Endothelial cell (in vitro differentiated cells): Measurements from ENCODE around the gene NSMF. TPM values are rescaled to one million over a fixed set of nuclear protein-coding genes. Genes with fewer than 3 reads are reported as not detected.
A peak's percentile ranks its signal among the peaks of the same experiment; 100 is the strongest.

Experiments used
- DNase-seq: peaks from one replicate; pipeline ENCODE4 v3.0.0; 2021; ENCODE audit warnings: low spot score
- H3K27ac Mint-ChIP-seq: one replicate; pipeline ENCODE4 v1.8.0; 2021; ENCODE audit warnings: mixed read lengths, inconsistent platforms; ENCODE audit not compliant: unreplicated experiment
- H3K27me3 Mint-ChIP-seq: one replicate; pipeline ENCODE4 v1.8.0; 2021; ENCODE audit warnings: mild to moderate bottlenecking, moderate library complexity, mixed read lengths, inconsistent platforms; ENCODE audit not compliant: unreplicated experiment
- H3K36me3 Mint-ChIP-seq: one replicate; pipeline ENCODE4 v1.8.0; 2021; ENCODE audit warnings: mild to moderate bottlenecking, low read depth, mixed read lengths, inconsistent platforms; ENCODE audit not compliant: unreplicated experiment
- H3K4me1 Mint-ChIP-seq: one replicate; pipeline ENCODE4 v1.8.0; 2021; ENCODE audit warnings: mild to moderate bottlenecking, mixed read lengths, inconsistent platforms; ENCODE audit not compliant: unreplicated experiment
- H3K4me3 Mint-ChIP-seq: one replicate; pipeline ENCODE4 v1.8.0; 2021; ENCODE audit warnings: mild to moderate bottlenecking, mixed read lengths, inconsistent platforms; ENCODE audit not compliant: unreplicated experiment
- H3K9me3 Mint-ChIP-seq: one replicate; pipeline ENCODE4 v1.8.0; 2021; ENCODE audit warnings: mixed read lengths, inconsistent platforms; ENCODE audit not compliant: unreplicated experiment
- total RNA-seq: library from RNA; stranded (reverse); fragmentation: NEBNext Ultra II Directional; extraction: Animal tissue kit (Norgen Biotek cat#: 25700); gene quantifications from one replicate; pipeline ENCODE4 v1.2.1, GENCODE V29; 2021; ENCODE audit not compliant: unreplicated experiment
- TF ChIP-seq, protein P1 (sequence below): fragments of 200-600 bp; sonication (generic); IDR thresholded peaks from one replicate; pipeline ENCODE4 v1.5.0; 2021; ENCODE audit warnings: antibody characterized with exemption; ENCODE audit not compliant: unreplicated experiment

NSMF gene
- total RNA-seq, 1 donor from 2014 or later: 43.0 TPM

DNA sequence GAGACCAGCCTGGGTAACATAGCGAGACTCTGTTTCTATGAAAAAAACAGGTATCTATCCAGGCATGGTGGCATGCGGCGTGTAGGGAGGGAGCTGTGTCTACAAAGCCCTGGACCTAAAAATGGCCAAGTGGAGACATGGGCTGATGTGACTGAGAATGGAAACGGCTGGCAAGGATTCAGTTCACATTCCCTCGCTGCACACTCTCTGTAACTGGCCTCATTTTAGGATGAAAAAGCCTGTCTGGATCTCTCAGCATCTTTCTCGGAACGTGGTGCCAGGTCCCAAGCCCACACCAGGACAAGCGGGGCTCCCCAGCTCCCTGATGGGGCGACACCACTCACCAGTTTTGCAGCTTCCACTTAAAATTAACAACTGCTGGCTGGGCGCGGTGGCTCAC, 49.6 kb downstream of the NSMF start:
- no peak overlapping the region for H3K4me3 Mint-ChIP-seq
- no peaks in the 10 kb centered on the region for H3K27me3 Mint-ChIP-seq
- no peak for DNase-seq
- TF ChIP-seq, protein P1, sequence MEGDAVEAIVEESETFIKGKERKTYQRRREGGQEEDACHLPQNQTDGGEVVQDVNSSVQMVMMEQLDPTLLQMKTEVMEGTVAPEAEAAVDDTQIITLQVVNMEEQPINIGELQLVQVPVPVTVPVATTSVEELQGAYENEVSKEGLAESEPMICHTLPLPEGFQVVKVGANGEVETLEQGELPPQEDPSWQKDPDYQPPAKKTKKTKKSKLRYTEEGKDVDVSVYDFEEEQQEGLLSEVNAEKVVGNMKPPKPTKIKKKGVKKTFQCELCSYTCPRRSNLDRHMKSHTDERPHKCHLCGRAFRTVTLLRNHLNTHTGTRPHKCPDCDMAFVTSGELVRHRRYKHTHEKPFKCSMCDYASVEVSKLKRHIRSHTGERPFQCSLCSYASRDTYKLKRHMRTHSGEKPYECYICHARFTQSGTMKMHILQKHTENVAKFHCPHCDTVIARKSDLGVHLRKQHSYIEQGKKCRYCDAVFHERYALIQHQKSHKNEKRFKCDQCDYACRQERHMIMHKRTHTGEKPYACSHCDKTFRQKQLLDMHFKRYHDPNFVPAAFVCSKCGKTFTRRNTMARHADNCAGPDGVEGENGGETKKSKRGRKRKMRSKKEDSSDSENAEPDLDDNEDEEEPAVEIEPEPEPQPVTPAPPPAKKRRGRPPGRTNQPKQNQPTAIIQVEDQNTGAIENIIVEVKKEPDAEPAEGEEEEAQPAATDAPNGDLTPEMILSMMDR: no peak
- H3K9me3 Mint-ChIP-seq: no peaks in the 10 kb centered on the region
- H3K36me3 Mint-ChIP-seq: peaks cover 3% of the 10 kb centered on the region
- peaks cover 3% of the 10 kb centered on the region for H3K4me1 Mint-ChIP-seq
- no peak overlapping the region for H3K27ac Mint-ChIP-seq

GRCh38 chr9:137408651-137409405, 50.3 kb downstream of the NSMF start:
- no peaks in the 10 kb centered on the region for H3K27me3 Mint-ChIP-seq
- no peak overlapping the region for H3K27ac Mint-ChIP-seq
- no peaks in the 10 kb centered on the region for H3K36me3 Mint-ChIP-seq
- no peak for DNase-seq
- H3K4me3 Mint-ChIP-seq: no peak overlapping the region
- H3K4me1 Mint-ChIP-seq: peaks cover 3% of the 10 kb centered on the region
- TF ChIP-seq, protein P1: no peak
- H3K9me3 Mint-ChIP-seq: no peaks in the 10 kb centered on the region

- H3K27ac Mint-ChIP-seq: no peak overlapping the region
- H3K4me1 Mint-ChIP-seq: peaks cover 3% of the 10 kb centered on the region
- peaks cover 2% of the 10 kb centered on the region for H3K36me3 Mint-ChIP-seq
- H3K27me3 Mint-ChIP-seq: no peaks in the 10 kb centered on the region
- TF ChIP-seq, protein P1: no peak
- no peak overlapping the region for H3K4me3 Mint-ChIP-seq
- H3K9me3 Mint-ChIP-seq: no peaks in the 10 kb centered on the region
- no peak for DNase-seq
Measured at GRCh38 chr9:137407590-137408300, 51.4 kb downstream of the NSMF start.

DNA sequence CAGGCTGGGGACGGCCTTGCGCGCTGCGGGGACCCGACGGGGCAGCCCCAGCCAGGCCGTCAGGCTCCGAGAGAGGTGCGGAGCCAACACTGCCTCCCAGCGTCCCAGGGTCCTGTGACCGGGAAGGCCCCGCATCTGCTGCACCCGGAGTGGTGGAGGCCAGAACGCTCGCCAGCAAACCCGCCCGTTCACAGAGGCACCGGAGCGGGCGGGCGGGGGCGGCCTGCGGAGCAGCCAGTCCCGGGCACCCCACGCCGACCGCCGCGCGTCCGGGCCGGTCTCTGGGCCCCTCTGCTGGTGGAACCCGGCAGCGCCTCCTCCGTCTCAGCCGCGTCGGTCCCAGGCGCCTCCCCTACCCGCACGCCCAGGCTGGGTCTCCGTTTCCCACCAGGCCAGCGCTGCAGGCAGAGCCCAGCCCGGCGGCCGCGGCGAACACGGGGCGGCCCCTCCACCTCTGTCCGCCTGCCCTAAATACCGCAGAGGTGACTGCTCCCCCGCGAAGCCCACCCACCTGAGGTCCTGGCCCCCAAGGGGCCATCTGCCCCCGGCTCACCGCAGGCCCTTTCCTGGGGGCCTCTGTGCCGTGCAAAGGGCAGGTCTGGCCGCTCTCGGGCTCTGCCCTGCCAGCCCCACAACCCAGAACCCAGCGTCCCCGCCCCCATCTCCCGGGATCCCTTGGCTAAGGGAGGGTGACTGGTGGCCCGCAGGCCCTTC, 52.1 kb downstream of the NSMF start:
- TF ChIP-seq, protein P1: peak; percentile 84
- Mint-ChIP-seq H3K27me3 (no peaks in the 10 kb centered on the region), H3K4me1 (peaks cover 3% of the 10 kb centered on the region), H3K36me3 (peaks cover 10% of the 10 kb centered on the region), H3K9me3 (no peaks in the 10 kb centered on the region), H3K27ac (no peak overlapping the region), H3K4me3 (no peak overlapping the region)
- DNase-seq: peak; percentile 93
